Sigmoid colon (tissue), 7 donors: Measurements from ENCODE around the gene PLEKHA6. TPM values are rescaled to one million over a fixed set of nuclear protein-coding genes. Genes with fewer than 3 reads are reported as not detected.

Source experiments
- DNase-seq: peaks from one replicate; pipeline ENCODE4 v3.0.0-alpha.2; 2019
- H3K27ac ChIP-seq, 4 donors: fragments of 200-600 bp; sonication (generic); one replicate each; pipeline ENCODE4 v1.5.1; 2016 to 2019; ENCODE audit warnings: mild to moderate bottlenecking in 1 of 4
- H3K27me3 ChIP-seq, 3 donors: fragments of 200-600 bp; sonication (generic); one replicate each; pipeline ENCODE4 v1.5.1; 2019; ENCODE audit warnings: mild to moderate bottlenecking in 1 of 3
- H3K36me3 ChIP-seq, 4 donors: fragments of 200-600 bp; sonication (generic); one replicate each; pipeline ENCODE4 v1.5.1; 2016 to 2019
- H3K4me1 ChIP-seq, 4 donors: fragments of 200-600 bp; sonication (generic); one replicate each; pipeline ENCODE4 v1.5.1; 2017 to 2019
- H3K4me3 ChIP-seq, 4 donors: fragments of 200-600 bp; sonication (generic); one replicate each; pipeline ENCODE4 v1.5.1; 2017 to 2019; ENCODE audit warnings: mild to moderate bottlenecking in 2 of 4, moderate library complexity in 1 of 4
- H3K9me3 ChIP-seq, 4 donors: fragments of 200-600 bp in 3 of 4; sonication (generic) in 3 of 4; one replicate each; pipeline versions ENCODE4 v1.5.1 to v1.6.1; 2013 to 2019
- CTCF ChIP-seq, 4 experiments: fragments of 450-650 bp in 3 of 4; fragments of 200-600 bp in 1 of 4; IDR thresholded peaks; one replicate each; pipeline ENCODE4 v1.5.1; 2016 to 2019; ENCODE audit warnings: antibody characterized with exemption in 4 of 4, mild to moderate bottlenecking in 3 of 4, moderate library complexity in 2 of 4
- EP300 ChIP-seq, 4 donors: sonication (generic); formaldehyde crosslinking; IDR thresholded peaks; one replicate each; pipeline ENCODE4 v1.6.1; 2017; ENCODE audit warnings: antibody characterized with exemption in 4 of 4
- POLR2A ChIP-seq, 2 donors: fragments of 450-650 bp; IDR thresholded peaks; one replicate each; pipeline ENCODE4 v1.6.1; 2016; ENCODE audit warnings: antibody characterized with exemption in 2 of 2, mild to moderate bottlenecking in 2 of 2, moderate library complexity in 2 of 2
- POLR2AphosphoS5 ChIP-seq, 4 donors: sonication (generic); formaldehyde crosslinking; IDR thresholded peaks; one replicate each; pipeline ENCODE4 v1.6.1; 2017; ENCODE audit warnings: antibody characterized with exemption in 4 of 4
- WGBS, 2 donors: extraction: QIAGEN DNeasy Blood & Tissue Kit; methylation state at CpG; one replicate each; pipeline ENCODE4 v1.1.7; 2013; 5-methylcytosine and 5-hydroxymethylcytosine counted together
- intact Hi-C: fragments of 100-400 bp; cut with DNase I; formaldehyde crosslinking; loops from one replicate; pipeline ENCODE4 v1.15.1; 2023
- polyA plus RNA-seq, 3 donors: library from polyadenylated mRNA; stranded (reverse); fragments of 200-250 nt; gene quantifications; one replicate each; pipeline ENCODE4 v1.2.3, GENCODE V29; 2013
- total RNA-seq, 4 donors: library from RNA; depleted of rRNA; stranded (reverse); fragments of >200 nt; gene quantifications; one replicate each; pipeline ENCODE4 v1.1.0, GENCODE V29; 2016
- donor health status: healthy with polysubstance abuse.
- donor health status: Bipolar disorder and iron deficiency.
- donor health status: healthy.

The PLEKHA6 gene
- total and polyA plus RNA-seq, 7 donors: 5.6 to 58.7 (median 15.0) TPM

DNA sequence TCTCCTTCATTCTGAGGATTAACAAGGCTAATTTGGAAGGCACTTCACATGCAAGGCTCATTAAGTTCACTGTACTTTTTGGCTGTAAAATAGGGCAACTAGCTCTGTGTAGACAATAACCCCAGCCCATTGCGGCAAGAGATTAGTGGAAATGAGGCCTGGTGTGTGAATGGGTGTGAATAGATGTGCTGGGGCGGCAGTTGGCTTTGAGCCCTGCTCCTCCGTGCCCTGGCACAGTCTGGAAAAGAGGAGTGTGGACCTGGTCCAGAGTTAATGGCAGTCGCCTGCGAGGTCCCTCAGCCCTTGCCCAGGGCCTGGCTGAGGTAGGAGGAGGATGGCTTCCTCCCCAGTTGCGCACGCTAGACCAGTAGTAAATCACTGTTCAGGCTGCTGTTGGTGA lies 168.3 kb downstream of the PLEKHA6 start:
- DNase-seq: no peak
- intact Hi-C loops: no loop called here
- TF ChIP-seq EP300 (IDR thresholded peaks at IDR 0.05): no peak
- TF ChIP-seq CTCF (IDR thresholded peaks at IDR 0.05): no peak
- no peak for TF ChIP-seq POLR2AphosphoS5 (IDR thresholded peaks at IDR 0.05)
- no peak for TF ChIP-seq POLR2A (IDR thresholded peaks at IDR 0.05)
- H3K9me3 ChIP-seq: no peaks in the 10 kb centered on the region
- peaks cover 10 to 68% (median 11%) of the 10 kb centered on the region in 3 donors for H3K27me3 ChIP-seq
- no peak overlapping the region for H3K27ac ChIP-seq
- H3K36me3 ChIP-seq: no peaks in the 10 kb centered on the region
- WGBS, 2 donors: 66 to 83% methylated on average over 7 of the region's 7 CpGs
- H3K4me1 ChIP-seq: peaks cover 0 to 7% (median 0%) of the 10 kb centered on the region in 4 donors
- H3K4me3 ChIP-seq: no peak overlapping the region

DNA sequence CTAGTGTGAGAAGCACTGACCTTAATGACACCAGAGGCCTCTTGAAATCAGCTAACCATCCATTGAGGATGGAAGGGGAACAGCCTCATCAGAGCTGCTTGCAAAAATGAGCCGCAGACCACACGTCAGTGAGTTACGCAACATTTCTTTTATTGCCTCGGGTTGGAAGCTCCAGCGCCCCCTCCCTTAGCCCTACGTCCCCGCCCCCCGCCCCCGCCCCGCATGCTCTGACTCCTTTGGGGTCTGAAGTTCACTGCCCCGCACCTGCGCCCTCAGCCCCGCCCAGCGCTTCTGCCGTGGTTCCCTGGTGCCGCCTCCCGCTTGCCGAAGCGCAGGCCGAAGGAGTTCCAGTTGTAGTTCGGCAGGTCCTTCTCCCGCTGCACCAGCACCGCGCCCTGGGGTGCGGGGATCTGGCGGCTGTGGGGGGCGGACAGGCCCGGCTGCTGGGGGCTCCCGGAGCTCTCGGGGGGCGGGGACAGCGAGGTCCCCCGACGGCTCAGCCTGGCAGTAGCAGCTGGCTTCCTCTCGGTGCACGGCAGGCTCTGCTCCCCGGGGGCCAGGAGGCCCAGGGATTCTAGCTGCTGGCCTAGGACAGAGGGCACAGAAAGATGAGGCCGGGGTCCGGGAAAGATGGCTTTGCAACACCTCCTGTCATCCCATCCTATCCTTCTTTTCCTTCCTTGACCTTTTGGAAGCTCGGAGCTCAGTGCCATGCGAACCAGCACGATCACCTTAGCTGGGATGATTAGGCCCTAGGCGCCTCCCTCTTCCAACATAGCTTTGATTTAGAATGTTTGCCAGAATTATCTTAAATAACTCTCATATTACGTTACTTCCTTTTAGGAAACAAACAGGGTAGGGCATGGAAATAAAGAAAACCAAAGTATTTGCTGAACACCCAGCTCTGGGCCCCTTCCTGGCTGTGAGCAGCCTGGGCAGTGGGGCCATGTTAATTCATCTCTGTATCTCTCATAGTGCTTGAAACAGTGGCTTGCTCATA lies 169.2 kb downstream of the PLEKHA6 start:
- TF ChIP-seq CTCF (IDR thresholded peaks at IDR 0.05) (no peak), POLR2AphosphoS5 (IDR thresholded peaks at IDR 0.05) (no peak), POLR2A (IDR thresholded peaks at IDR 0.05) (no peak), EP300 (IDR thresholded peaks at IDR 0.05) (no peak)
- Histone ChIP-seq H3K36me3 (no peaks in the 10 kb centered on the region), H3K27ac (no peak overlapping the region), H3K9me3 (no peaks in the 10 kb centered on the region), H3K4me3 (peak overlapping the region in 3 of 4 donors; percentile 3 to 24 (median 9)), H3K27me3 (peaks cover 10 to 66% (median 11%) of the 10 kb centered on the region in 3 donors), H3K4me1 (peaks cover 0 to 7% (median 0%) of the 10 kb centered on the region in 4 donors)
- 4 to 11% methylated on average over 44 of the region's 44 CpGs for WGBS, 2 donors
- no peak for DNase-seq
- intact Hi-C loops: no loop called here

GRCh38 chr1:204188959-204189639 lies 170.6 kb downstream of the PLEKHA6 start:
- no peaks in the 10 kb centered on the region for H3K9me3 ChIP-seq
- no peak overlapping the region for H3K4me3 ChIP-seq
- intact Hi-C loops: no loop called here
- peaks cover 10 to 65% (median 11%) of the 10 kb centered on the region in 3 donors for H3K27me3 ChIP-seq
- no peak for TF ChIP-seq EP300 (IDR thresholded peaks at IDR 0.05)
- no peak for TF ChIP-seq POLR2AphosphoS5 (IDR thresholded peaks at IDR 0.05)
- TF ChIP-seq CTCF (IDR thresholded peaks at IDR 0.05): no peak
- no peak for TF ChIP-seq POLR2A (IDR thresholded peaks at IDR 0.05)
- no peaks in the 10 kb centered on the region for H3K36me3 ChIP-seq
- no peak for DNase-seq
- peaks cover 0 to 7% (median 0%) of the 10 kb centered on the region in 4 donors for H3K4me1 ChIP-seq
- H3K27ac ChIP-seq: no peak overlapping the region
- 76 to 85% methylated on average over 11 of the region's 11 CpGs for WGBS, 2 donors

DNA sequence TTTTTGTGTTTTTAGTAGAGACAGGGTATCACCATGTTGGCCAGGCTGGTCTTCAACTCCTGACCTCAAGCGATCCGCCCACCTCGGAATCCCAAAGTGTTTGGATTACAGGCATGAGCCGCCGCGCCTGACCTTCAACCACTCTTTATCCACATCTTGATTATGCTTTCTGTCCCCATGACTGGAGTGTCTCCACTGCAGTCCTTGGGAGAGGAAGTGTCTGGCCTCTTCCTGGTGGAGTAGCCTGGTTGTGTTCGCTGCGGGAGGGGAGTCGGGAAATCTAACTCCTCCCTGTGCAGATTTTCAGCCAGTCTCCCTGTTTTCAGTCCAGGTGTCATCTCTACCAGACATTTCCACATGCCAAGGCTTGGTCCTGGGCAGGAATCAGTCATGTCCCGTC lies 173.1 kb downstream of the PLEKHA6 start:
- Histone ChIP-seq H3K27ac (no peak overlapping the region), H3K27me3 (peaks cover 10 to 53% (median 11%) of the 10 kb centered on the region in 3 donors), H3K9me3 (no peaks in the 10 kb centered on the region), H3K4me1 (peaks cover 0 to 7% (median 0%) of the 10 kb centered on the region in 4 donors), H3K36me3 (no peaks in the 10 kb centered on the region), H3K4me3 (no peak overlapping the region)
- no peak for DNase-seq
- TF ChIP-seq POLR2A (IDR thresholded peaks at IDR 0.05) (no peak), CTCF (IDR thresholded peaks at IDR 0.05) (no peak), POLR2AphosphoS5 (IDR thresholded peaks at IDR 0.05) (no peak), EP300 (IDR thresholded peaks at IDR 0.05) (no peak)
- WGBS, 2 donors: 83 to 85% methylated on average over 10 of the region's 10 CpGs
- intact Hi-C loops: no loop called here
